K562 (cell line): ENCODE measurements around the gene SFI1. TPM values are rescaled to one million over a fixed set of nuclear protein-coding genes. Genes with fewer than 3 reads are reported as not detected.
"Not testable (repeated sequence)": the region's sequence is repeated elsewhere in the genome, so short reads cannot be mapped to it uniquely, and the experiment has no call there.

ENCODE experiments used
- ATAC-seq: fragments of 200-7000 bp; cut with Tn5 transposase; 3 replicates; pipeline ENCODE4 v1.9.1; 2020; ENCODE audit warnings: moderate library complexity
- BruUV-seq: library from RNA; stranded (reverse); fragments of 400-500 nt; replicated peaks from 2 replicates; lab custom pipeline; 2021; lab: Mats Ljungman, UMichigan
- CTCF ChIA-PET: fragments of 300-600 bp; formaldehyde crosslinking; extraction: SDS; loops from one replicate; lab custom pipeline; 2021; ENCODE audit warnings: low intra/inter-chr PET ratio; lab: Yijun Ruan, JAX
- POLR2A ChIA-PET: fragments of 300-600, 350-650 bp; sonication (Branson Sonifier 250); formaldehyde crosslinking; extraction: SDS; loops from one replicate; lab custom pipeline; 2021; ENCODE audit warnings: antibody characterized with exemption, inconsistent platforms; lab: Yijun Ruan, JAX
- DNase-seq, 4 experiments: peaks; one replicate each; pipeline versions ENCODE4 v3.0.0 to v3.0.0-alpha.2; 2011 to 2018; ENCODE audit warnings: low spot score in 3 of 4, mixed read lengths in 3 of 4; ENCODE audit errors: extremely low read depth in 1 of 4
- FAIRE-seq: peaks from 2 replicates; lab custom pipeline; 2011; peaks lifted over from hg19 to GRCh38; lab: Jason Lieb, UNC
- H2AFZ ChIP-seq: 2 replicates; pipeline ENCODE4 v1.6.0; 2011; ENCODE audit warnings: low read depth, low read length, control low read depth, inconsistent platforms
- H3K27ac ChIP-seq: fragments of 200-600 bp; 3 replicates; pipeline ENCODE4 v1.8.0; 2011; ENCODE audit warnings: low read depth, mild to moderate bottlenecking, control low read depth, inconsistent platforms, low read length, moderate library complexity, mixed read lengths; ENCODE audit errors: extremely low read depth
- H3K27me3 ChIP-seq, 2 experiments: fragments of 300-600 bp in 1 of 2; 2 replicates in 1 of 2; 3 replicates in 1 of 2; pipeline versions ENCODE4 v1.6.0 to v1.8.0; 2011; ENCODE audit warnings: inconsistent platforms in 2 of 2, low read length in 2 of 2, mild to moderate bottlenecking in 1 of 2, mixed read lengths in 1 of 2, moderate library complexity in 1 of 2; ENCODE audit not compliant: control insufficient read depth in 2 of 2, insufficient read depth in 2 of 2
- H3K36me3 ChIP-seq: fragments of 300-600 bp; 3 replicates; pipeline ENCODE4 v1.8.0; 2011; ENCODE audit warnings: mild to moderate bottlenecking, low read length, inconsistent platforms; ENCODE audit not compliant: control insufficient read depth, insufficient read depth
- H3K4me1 ChIP-seq, 2 experiments: fragments of 200-600 bp in 1 of 2; replicated peaks in 1 of 2; 2 replicates in 1 of 2; 3 replicates in 1 of 2; pipeline versions ENCODE4 v1.5.1 to v1.8.0; 2011; ENCODE audit warnings: inconsistent platforms in 2 of 2, low read length in 2 of 2, mild to moderate bottlenecking in 1 of 2, mixed read lengths in 1 of 2, moderate library complexity in 1 of 2; ENCODE audit not compliant: control insufficient read depth in 2 of 2, insufficient read depth in 2 of 2
- H3K4me2 ChIP-seq: 2 replicates; pipeline ENCODE4 v1.6.1; 2011; ENCODE audit warnings: low read length, control low read depth, inconsistent platforms, mixed read lengths; ENCODE audit not compliant: insufficient read depth
- H3K4me3 ChIP-seq: fragments of 200-600 bp; sonication (generic), shearing (Covaris generic); 2 replicates; pipeline ENCODE4 v1.5.1; 2016; ENCODE audit warnings: control low read depth, inconsistent platforms
- H3K79me2 ChIP-seq: fragments of 200-600 bp; 3 replicates; pipeline ENCODE4 v1.8.0; 2011; ENCODE audit warnings: low read length, inconsistent platforms; ENCODE audit not compliant: control insufficient read depth, insufficient read depth
- H3K9ac ChIP-seq, 2 experiments: 2 replicates each; pipeline versions ENCODE4 v1.6.0 to v1.6.1; 2011; ENCODE audit warnings: low read depth in 2 of 2, low read length in 2 of 2, control low read depth in 1 of 2, inconsistent platforms in 1 of 2, mild to moderate bottlenecking in 1 of 2, mixed read lengths in 1 of 2; ENCODE audit not compliant: insufficient read depth in 1 of 2
- H3K9me1 ChIP-seq: one replicate; pipeline ENCODE4 v1.6.0; 2011; ENCODE audit warnings: inconsistent platforms, mild to moderate bottlenecking, low read length, moderate library complexity; ENCODE audit not compliant: control insufficient read depth, insufficient read depth
- H3K9me3 ChIP-seq: replicated peaks from 2 replicates; pipeline ENCODE4 v1.5.1; 2011; ENCODE audit warnings: low read depth, low read length, inconsistent platforms; ENCODE audit not compliant: control insufficient read depth, insufficient read depth
- H4K20me1 ChIP-seq: replicated peaks from 2 replicates; pipeline ENCODE4 v1.6.1; 2011; ENCODE audit warnings: low read length, inconsistent platforms, mixed read lengths; ENCODE audit not compliant: control insufficient read depth, insufficient read depth
- GATAD2B ChIP-seq: fragments of 450-650 bp; IDR thresholded peaks from 2 replicates; pipeline ENCODE4 v1.6.1; 2017; ENCODE audit warnings: mild to moderate bottlenecking, borderline replicate concordance
- PRDM10 ChIP-seq: fragments of 450-650 bp; IDR thresholded peaks from 2 replicates; pipeline ENCODE4 v1.6.1; 2018; ENCODE audit not compliant: partially characterized antibody
- ZC3H4 ChIP-seq: sonication (generic); formaldehyde crosslinking; IDR thresholded peaks from 2 replicates; pipeline ENCODE4 v1.9.0; 2021; ENCODE audit warnings: missing genetic modification reagents, borderline replicate concordance
- WGBS: fragments of 100-300 bp; shearing (Covaris generic); methylation state at CpG from one replicate; pipeline ENCODE4 v1.1.6; 2016; ENCODE audit warnings: low coverage, mixed read lengths; ENCODE audit not compliant: insufficient coverage; ENCODE audit errors: missing lambda C conversion rate; 5-methylcytosine and 5-hydroxymethylcytosine counted together
- in situ Hi-C: fragments of 300-500 bp; cut with MboI; formaldehyde crosslinking; loops from 4 replicates; pipeline ENCODE4 v1.15.0; 2018; ENCODE audit warnings: inconsistent platforms, mixed read lengths
- intact Hi-C: fragments of 100-400 bp; cut with micrococcal nuclease; formaldehyde crosslinking; loops from 2 replicates; pipeline ENCODE4 v1.14.2; 2022
- polyA plus RNA-seq, 8 experiments: library from polyadenylated mRNA; depleted of rRNA in 4 of 8; stranded (reverse) in 5 of 8; unstranded in 3 of 8; fragments of >200 nt; fragmentation: Nextera tagmentation in 2 of 8; fragmentation: Illumina TruSeq in 1 of 8; extraction: Ambion mirVana in 2 of 8; extraction: Trizol in 1 of 8; gene quantifications; 2 replicates each; pipeline versions ENCODE4 v1.2.1 to v1.2.3, GENCODE V29; 2011 to 2014; ENCODE audit warnings: inconsistent platforms in 1 of 8, missing spikeins in 1 of 8
- total RNA-seq, 7 experiments: library from RNA; depleted of rRNA in 6 of 7; stranded (reverse); fragments of >200 nt in 6 of 7; fragmentation: Illumina TruSeq in 2 of 7; extraction: Trizol in 2 of 7; gene quantifications; 2 replicates each; pipeline versions ENCODE4 v1.2.1 to v1.2.3, GENCODE V29; 2011 to 2021; ENCODE audit warnings: low replicate concordance in 1 of 7

SFI1 gene
- total and polyA plus RNA-seq, 9 of the 15 experiments (the other 6 are each of a cell fraction or from before 2014, with no cell fraction given): 3.0 to 25.6 (median 14.1) TPM

GRCh38 chr22:31492151-31492550 is 4.2 kb upstream of the SFI1 start:
- intact Hi-C loops: no loop called here
- no peak overlapping the region for H3K4me2 ChIP-seq

GRCh38 chr22:31493355-31493754 is 3.0 kb upstream of the SFI1 start:
- H3K27me3 ChIP-seq, ATAC-seq, in situ Hi-C loops, FAIRE-seq, H4K20me1 ChIP-seq, H3K4me3 ChIP-seq, H3K36me3 ChIP-seq, intact Hi-C loops, H3K9me3 ChIP-seq, H3K9me1 ChIP-seq, H3K9ac ChIP-seq, H2AFZ ChIP-seq, DNase-seq, H3K4me2 ChIP-seq, BruUV-seq, CTCF ChIA-PET: not testable (repeated sequence)
- H3K4me1 ChIP-seq: peaks cover 26 to 30% of the 10 kb centered on the region in 2 experiments; a peak in 4 of 5 replicates
- peak overlapping the region; percentile 39; the same call in 1 of the 3 replicates for H3K27ac ChIP-seq
- POLR2A ChIA-PET: interaction anchor here (1.0 to 1.3 kb wide), 2 partner anchors 15 to 37 kb away, joined by 3 read pairs; no protein-coding TSS in a partner anchor
- 98% methylated on average over 5 of the region's 5 CpGs for WGBS
- peaks cover 48% of the 10 kb centered on the region for H3K79me2 ChIP-seq

More at GRCh38 chr22:31492151-31492550, 4.2 kb upstream of the SFI1 start:
- POLR2A ChIA-PET: interaction anchor here (0.6 kb wide), 1 partner anchor 155 kb away, joined by 3 read pairs; no protein-coding TSS in a partner anchor
- in situ Hi-C loops: no loop called here
- FAIRE-seq: no peak
- H3K9me3 ChIP-seq: no peaks in the 10 kb centered on the region
- no peak for TF ChIP-seq GATAD2B
- no peak for TF ChIP-seq PRDM10
- no peak for TF ChIP-seq ZC3H4 (CRISPR knock-in tag)
- TF ChIP-seq, all 486 proteins: peak for 0
- Histone ChIP-seq H2AFZ (no peak overlapping the region), H3K9ac (no peak overlapping the region; a peak in 1 of 4 replicates), H3K9me1 (no peaks in the 10 kb centered on the region), H4K20me1 (no peaks in the 10 kb centered on the region), H3K36me3 (peaks cover 19% of the 10 kb centered on the region), H3K27ac (peak overlapping the region; percentile 31), H3K4me3 (no peak overlapping the region), H3K4me1 (peaks cover 27 to 30% of the 10 kb centered on the region in 2 experiments; a peak in 4 of 5 replicates), H3K27me3 (no peaks in the 10 kb centered on the region), H3K79me2 (peaks cover 52% of the 10 kb centered on the region)
- BruUV-seq: no TSS peak
- WGBS: 54% methylated on average over 3 of the region's 3 CpGs
- CTCF ChIA-PET: no interaction called here
- DNase-seq (no peak), ATAC-seq (no peak)
